Central memory CD8-positive, alpha-beta T cell (primary cell): ENCODE measurements around the gene SLFN12L.
"Not testable (repeated sequence)": the region's sequence is repeated elsewhere in the genome, so short reads cannot be mapped to it uniquely, and the experiment has no call there.

Experiments
- ATAC-seq: fragments of 150-1000 bp; cut with Tn5 transposase; replicated peaks from 2 replicates; pipeline ENCODE4 v1.10.0; 2022; ENCODE audit warnings: mild to moderate bottlenecking, moderate FRiP score, moderate number of reproducible peaks; ENCODE audit not compliant: poor library complexity, severe bottlenecking; ENCODE audit errors: extremely low read depth
- DNase-seq, 2 donors: peaks; one replicate each; pipeline ENCODE4 v3.0.0; 2021; ENCODE audit warnings: low spot score in 2 of 2
- H3K27ac Mint-ChIP-seq: one replicate; pipeline ENCODE4 v1.8.0; 2022; ENCODE audit warnings: low read depth, mild to moderate bottlenecking, moderate library complexity, mixed read lengths
- H3K27me3 Mint-ChIP-seq: one replicate; pipeline ENCODE4 v1.8.0; 2022; ENCODE audit warnings: mixed read lengths
- H3K36me3 Mint-ChIP-seq: one replicate; pipeline ENCODE4 v1.8.0; 2022; ENCODE audit warnings: mild to moderate bottlenecking, moderate library complexity, mixed read lengths; ENCODE audit not compliant: insufficient read depth
- H3K4me1 Mint-ChIP-seq: one replicate; pipeline ENCODE4 v1.8.0; 2022; ENCODE audit warnings: mixed read lengths
- H3K4me3 Mint-ChIP-seq: one replicate; pipeline ENCODE4 v1.8.0; 2022; ENCODE audit warnings: mild to moderate bottlenecking, moderate library complexity, mixed read lengths
- H3K9me3 Mint-ChIP-seq: one replicate; pipeline ENCODE4 v1.8.0; 2022; ENCODE audit warnings: mixed read lengths

The SLFN12L gene

GRCh38 chr17:35537601-35538141, at the start of gene SLFN12L:
TSS of gene SLFN12L (minus strand) at chr17:35537678. CDS start at chr17:35522364, 15,314 bp downstream.
- DNase-seq (no peak), ATAC-seq (peak; percentile 26)
- H3K36me3 Mint-ChIP-seq, result peaks cover 30% of the 10 kb centered on the region
- H3K4me3 Mint-ChIP-seq, result peak within 1 kb of the TSS; percentile 81
- no peaks in the 10 kb centered on the region for H3K9me3 Mint-ChIP-seq
- H3K27ac Mint-ChIP-seq, result peak within 1 kb of the TSS; percentile 82
- H3K4me1 Mint-ChIP-seq, result peaks cover 61% of the 10 kb centered on the region
- no peaks in the 10 kb centered on the region for H3K27me3 Mint-ChIP-seq

GRCh38 chr17:35586569-35587073, 49.1 kb upstream of the SLFN12L start:
- Mint-ChIP-seq H3K27ac (peak overlapping the region; percentile 96), H3K4me3 (peak overlapping the region; percentile 93), H3K4me1 (peaks cover 39% of the 10 kb centered on the region), H3K27me3 (no peaks in the 10 kb centered on the region), H3K36me3 (peaks cover 10% of the 10 kb centered on the region), H3K9me3 (no peaks in the 10 kb centered on the region)
- DNase-seq, result no peak
- peak; percentile 5 for ATAC-seq

GRCh38 chr17:35584061-35584460, 46.6 kb upstream of the SLFN12L start:
- Mint-ChIP-seq H3K27ac (no peak overlapping the region), H3K4me3 (no peak overlapping the region), H3K27me3 (no peaks in the 10 kb centered on the region), H3K9me3 (no peaks in the 10 kb centered on the region), H3K36me3 (peaks cover 10% of the 10 kb centered on the region), H3K4me1 (peaks cover 29% of the 10 kb centered on the region)
- DNase-seq (no peak), ATAC-seq (no peak)

- peak overlapping the region; percentile 100 for H3K27ac Mint-ChIP-seq
- ATAC-seq (peak; percentile 16), DNase-seq (no peak)
- peak overlapping the region; percentile 100 for H3K4me3 Mint-ChIP-seq
- H3K27me3 Mint-ChIP-seq, result no peaks in the 10 kb centered on the region
- H3K4me1 Mint-ChIP-seq, result peaks cover 18% of the 10 kb centered on the region
- peaks cover 21% of the 10 kb centered on the region for H3K36me3 Mint-ChIP-seq
- no peaks in the 10 kb centered on the region for H3K9me3 Mint-ChIP-seq
These were observed 41.5 kb upstream of the SLFN12L start for GRCh38 chr17:35578929-35579432.

GRCh38 chr17:35578197-35578928, 40.9 kb upstream of the SLFN12L start, which contains the start of gene PEX12:
TSS of gene PEX12 (minus strand) at chr17:35578571. CDS start at chr17:35578021, 550 bp downstream.
- DNase-seq (peak; percentile 69 to 83), ATAC-seq (peak; percentile 98)
- peaks cover 23% of the 10 kb centered on the region for H3K36me3 Mint-ChIP-seq
- peaks cover 18% of the 10 kb centered on the region for H3K4me1 Mint-ChIP-seq
- peak within 1 kb of the TSS; percentile 100 for H3K4me3 Mint-ChIP-seq
- peak within 1 kb of the TSS; percentile 100 for H3K27ac Mint-ChIP-seq
- no peaks in the 10 kb centered on the region for H3K27me3 Mint-ChIP-seq
- H3K9me3 Mint-ChIP-seq, result no peaks in the 10 kb centered on the region

- no peaks in the 10 kb centered on the region for H3K9me3 Mint-ChIP-seq
- peak overlapping the region; percentile 100 for H3K27ac Mint-ChIP-seq
- H3K4me1 Mint-ChIP-seq, result peaks cover 18% of the 10 kb centered on the region
- no peak for DNase-seq
- no peak for ATAC-seq
- no peaks in the 10 kb centered on the region for H3K27me3 Mint-ChIP-seq
- H3K4me3 Mint-ChIP-seq, result peak overlapping the region; percentile 100
- H3K36me3 Mint-ChIP-seq, result peaks cover 23% of the 10 kb centered on the region
These were observed 40.3 kb upstream of the SLFN12L start for GRCh38 chr17:35577830-35578196.

GRCh38 chr17:35575759-35576158, 38.3 kb upstream of the SLFN12L start:
- DNase-seq (no peak), ATAC-seq (no peak)
- H3K36me3 Mint-ChIP-seq, result peaks cover 23% of the 10 kb centered on the region
- H3K4me3 Mint-ChIP-seq, result no peak overlapping the region
- peaks cover 20% of the 10 kb centered on the region for H3K4me1 Mint-ChIP-seq
- no peak overlapping the region for H3K27ac Mint-ChIP-seq
- no peaks in the 10 kb centered on the region for H3K27me3 Mint-ChIP-seq
- no peaks in the 10 kb centered on the region for H3K9me3 Mint-ChIP-seq

- ATAC-seq (no peak), DNase-seq (no peak)
- H3K27ac Mint-ChIP-seq, result peak overlapping the region; percentile 67
- peaks cover 12% of the 10 kb centered on the region for H3K36me3 Mint-ChIP-seq
- H3K4me1 Mint-ChIP-seq, result peaks cover 29% of the 10 kb centered on the region
- H3K4me3 Mint-ChIP-seq, result peak overlapping the region; percentile 46
- H3K27me3 Mint-ChIP-seq, result no peaks in the 10 kb centered on the region
- H3K9me3 Mint-ChIP-seq, result no peaks in the 10 kb centered on the region
These were observed 31.9 kb upstream of the SLFN12L start for GRCh38 chr17:35569405-35569804.

- no peaks in the 10 kb centered on the region for H3K27me3 Mint-ChIP-seq
- H3K4me3 Mint-ChIP-seq, result peak overlapping the region; percentile 79
- ATAC-seq, result peak; percentile 35
- H3K9me3 Mint-ChIP-seq, result no peaks in the 10 kb centered on the region
- peak overlapping the region; percentile 97 for H3K27ac Mint-ChIP-seq
- DNase-seq, result no peak
- peaks cover 29% of the 10 kb centered on the region for H3K4me1 Mint-ChIP-seq
- peaks cover 9% of the 10 kb centered on the region for H3K36me3 Mint-ChIP-seq
These were observed 31.1 kb upstream of the SLFN12L start for GRCh38 chr17:35568561-35568960.

GRCh38 chr17:35566968-35567367, 29.5 kb upstream of the SLFN12L start:
- no peak for DNase-seq
- H3K4me3 Mint-ChIP-seq, result peak overlapping the region; percentile 79

GRCh38 chr17:35563181-35563580, 25.7 kb upstream of the SLFN12L start:
- H3K27me3 Mint-ChIP-seq, H3K27ac Mint-ChIP-seq, DNase-seq, ATAC-seq, H3K9me3 Mint-ChIP-seq, H3K4me3 Mint-ChIP-seq, H3K36me3 Mint-ChIP-seq, H3K4me1 Mint-ChIP-seq: not testable (repeated sequence)

More at GRCh38 chr17:35566968-35567367, 29.5 kb upstream of the SLFN12L start:
- H3K4me1 Mint-ChIP-seq, result peaks cover 29% of the 10 kb centered on the region
- H3K27ac Mint-ChIP-seq, result peak overlapping the region; percentile 25
- ATAC-seq, result no peak
- H3K9me3 Mint-ChIP-seq, result no peaks in the 10 kb centered on the region
- H3K27me3 Mint-ChIP-seq, result no peaks in the 10 kb centered on the region
- peaks cover 9% of the 10 kb centered on the region for H3K36me3 Mint-ChIP-seq

GRCh38 chr17:35560703-35561102, 23.2 kb upstream of the SLFN12L start, which contains the start of gene SLFN14:
TSS of gene SLFN14 (minus strand) at chr17:35560819. CDS start at chr17:35558062, 2,757 bp downstream.
- H3K4me3 Mint-ChIP-seq, result no peak within 1 kb of the TSS
- H3K9me3 Mint-ChIP-seq, result no peaks in the 10 kb centered on the region
- ATAC-seq, result no peak
- no peak for DNase-seq
- H3K36me3 Mint-ChIP-seq, result no peaks in the 10 kb centered on the region
- H3K27ac Mint-ChIP-seq, result no peak within 1 kb of the TSS
- no peaks in the 10 kb centered on the region for H3K27me3 Mint-ChIP-seq
- H3K4me1 Mint-ChIP-seq, result no peaks in the 10 kb centered on the region
